IMR-90 (cell line): ENCODE measurements around the gene NTM.

Experiments used
- CEBPB ChIP-seq: IDR thresholded peaks from 2 replicates; pipeline ENCODE4 v1.6.1; 2012; ENCODE audit warnings: low read depth, low read length, improper control_type of control experiment
- CHD1 ChIP-seq: IDR thresholded peaks from 2 replicates; pipeline ENCODE4 v1.6.1; 2012; ENCODE audit warnings: low read depth, low read length, improper control_type of control experiment
- CTCF ChIP-seq: conservative IDR thresholded peaks from 2 replicates; pipeline ENCODE4 v1.5.1; 2012; ENCODE audit warnings: mild to moderate bottlenecking, low read depth, low read length, improper control_type of control experiment
- ELK1 ChIP-seq: fragments of 150-350 bp; IDR thresholded peaks from 2 replicates; pipeline ENCODE4 v1.6.1; 2016; ENCODE audit warnings: low read depth, mild to moderate bottlenecking, low read length, moderate library complexity, borderline replicate concordance
- FOS ChIP-seq: fragments of 150-350 bp; IDR thresholded peaks from 2 replicates; pipeline ENCODE4 v1.6.1; 2016; ENCODE audit warnings: low read depth, low read length
- MAFK ChIP-seq: IDR thresholded peaks from 2 replicates; pipeline ENCODE4 v1.6.1; 2012; ENCODE audit warnings: low read depth, low read length, improper control_type of control experiment
- MAZ ChIP-seq: IDR thresholded peaks from 2 replicates; pipeline ENCODE4 v1.6.1; 2012; ENCODE audit warnings: low read depth, mild to moderate bottlenecking, low read length, improper control_type of control experiment, moderate library complexity, borderline replicate concordance
- MXI1 ChIP-seq: IDR thresholded peaks from 2 replicates; pipeline ENCODE4 v1.6.1; 2012; ENCODE audit warnings: low read depth, mild to moderate bottlenecking, low read length, moderate library complexity, borderline replicate concordance
- POLR2A ChIP-seq: IDR thresholded peaks from 2 replicates; pipeline ENCODE4 v1.6.1; 2012; ENCODE audit warnings: mild to moderate bottlenecking, low read depth, low read length
- RAD21 ChIP-seq: IDR thresholded peaks from 2 replicates; pipeline ENCODE4 v1.6.1; 2012; ENCODE audit warnings: low read length, improper control_type of control experiment
- RCOR1 ChIP-seq: IDR thresholded peaks from 2 replicates; pipeline ENCODE4 v1.6.1; 2012; ENCODE audit warnings: mild to moderate bottlenecking, low read length, improper control_type of control experiment; ENCODE audit not compliant: insufficient replicate concordance
- SMC3 ChIP-seq: fragments of 150-350 bp; IDR thresholded peaks from 2 replicates; pipeline ENCODE4 v1.6.1; 2016; ENCODE audit warnings: low read depth, mild to moderate bottlenecking, antibody characterized with exemption, low read length, moderate library complexity
- USF2 ChIP-seq: fragments of 150-350 bp; IDR thresholded peaks from 2 replicates; pipeline ENCODE4 v1.6.1; 2017; ENCODE audit warnings: mild to moderate bottlenecking, antibody characterized with exemption, low read length, low read depth

GRCh38 chr11:132312701-132313111 is 942.3 kb downstream of the NTM start:
- TF ChIP-seq POLR2A = no peak
- peak; percentile 56 for TF ChIP-seq CTCF
- TF ChIP-seq CHD1 = no peak
- TF ChIP-seq MAZ = no peak
- TF ChIP-seq MXI1 = no peak
- no peak for TF ChIP-seq RCOR1
- TF ChIP-seq FOS = no peak
- no peak for TF ChIP-seq ELK1
- no peak for TF ChIP-seq RAD21
- TF ChIP-seq CEBPB = no peak
- no peak for TF ChIP-seq SMC3
- TF ChIP-seq MAFK = no peak
- no peak for TF ChIP-seq USF2
